Naive B cell (primary cell): ENCODE results near the gene MAN1A1. TPM values are rescaled to one million over a fixed set of nuclear protein-coding genes. Genes with fewer than 3 reads are reported as not detected.

Source experiments
- ATAC-seq, 2 donors: fragments of 150-1000 bp; cut with Tn5 transposase; 2 replicates each; pipeline ENCODE4 v1.10.0; 2021; ENCODE audit warnings: low read depth in 2 of 2, mild to moderate bottlenecking in 2 of 2, moderate library complexity in 2 of 2
- DNase-seq: peaks from one replicate; pipeline ENCODE4 v3.0.0; 2022
- H3K27ac Mint-ChIP-seq, 6 donors: one replicate each; pipeline ENCODE4 v1.8.0; 2020 to 2022; ENCODE audit warnings: mild to moderate bottlenecking in 6 of 6, mixed read lengths in 6 of 6, moderate library complexity in 5 of 6, inconsistent platforms in 2 of 6
- H3K27me3 Mint-ChIP-seq, 3 donors: one replicate each; pipeline ENCODE4 v1.8.0; 2021 to 2022; ENCODE audit warnings: mixed read lengths in 3 of 3, mild to moderate bottlenecking in 1 of 3
- H3K36me3 Mint-ChIP-seq, 2 donors: one replicate each; pipeline ENCODE4 v1.8.0; 2020 to 2022; ENCODE audit warnings: mixed read lengths in 2 of 2, inconsistent platforms in 1 of 2, mild to moderate bottlenecking in 1 of 2
- H3K4me1 Mint-ChIP-seq, 3 donors: one replicate each; pipeline ENCODE4 v1.8.0; 2020 to 2022; ENCODE audit warnings: mixed read lengths in 3 of 3, inconsistent platforms in 1 of 3, mild to moderate bottlenecking in 1 of 3, moderate library complexity in 1 of 3
- H3K4me3 Mint-ChIP-seq, 8 donors: one replicate each; pipeline ENCODE4 v1.8.0; 2020 to 2022; ENCODE audit warnings: mild to moderate bottlenecking in 8 of 8, mixed read lengths in 8 of 8, moderate library complexity in 8 of 8, inconsistent platforms in 2 of 8
- H3K9me3 Mint-ChIP-seq, 7 donors: one replicate each; pipeline ENCODE4 v1.8.0; 2020 to 2022; ENCODE audit warnings: mixed read lengths in 7 of 7, mild to moderate bottlenecking in 5 of 7, inconsistent platforms in 2 of 7, moderate library complexity in 1 of 7
- polyA plus RNA-seq, 6 donors: library from polyadenylated mRNA; unstranded; fragments of 300-500 nt; fragmentation: Illumina TruSeq; gene quantifications; one replicate each; pipeline ENCODE4 v1.2.3, GENCODE V29; 2021; ENCODE audit warnings: low read depth in 6 of 6

MAN1A1 gene
- polyA plus RNA-seq, 6 donors from 2014 or later, result 14.2 to 23.1 (median 19.0) TPM

- Mint-ChIP-seq H3K4me3 (no peak overlapping the region), H3K4me1 (peaks cover 23 to 44% (median 41%) of the 10 kb centered on the region in 3 donors), H3K36me3 (no peaks in the 10 kb centered on the region), H3K27me3 (no peaks in the 10 kb centered on the region), H3K27ac (no peak overlapping the region), H3K9me3 (no peaks in the 10 kb centered on the region)
- DNase-seq, result no peak
- ATAC-seq, result no peak
Observed at GRCh38 chr6:119317007-119317406, 32.6 kb downstream of the MAN1A1 start.

GRCh38 chr6:119314885-119315272 is 34.7 kb downstream of the MAN1A1 start:
- Mint-ChIP-seq H3K27me3 (no peaks in the 10 kb centered on the region), H3K36me3 (no peaks in the 10 kb centered on the region), H3K4me3 (peak overlapping the region in 6 of 8 donors; percentile 16 to 67 (median 56)), H3K4me1 (peaks cover 30 to 54% (median 46%) of the 10 kb centered on the region in 3 donors), H3K27ac (peak overlapping the region; percentile 9 to 91 (median 74)), H3K9me3 (no peaks in the 10 kb centered on the region)
- DNase-seq, result no peak
- ATAC-seq, result peak; percentile 61

GRCh38 chr6:119313937-119314884 is 35.4 kb downstream of the MAN1A1 start:
- Mint-ChIP-seq H3K27ac (peak overlapping the region; percentile 9 to 91 (median 74)), H3K9me3 (no peaks in the 10 kb centered on the region), H3K27me3 (no peaks in the 10 kb centered on the region), H3K36me3 (no peaks in the 10 kb centered on the region), H3K4me1 (peaks cover 30 to 54% (median 46%) of the 10 kb centered on the region in 3 donors), H3K4me3 (peak overlapping the region in 7 of 8 donors; percentile 16 to 67 (median 52))
- ATAC-seq, result peak; percentile 83 to 85
- no peak for DNase-seq

- Mint-ChIP-seq H3K4me1 (peaks cover 30 to 54% (median 46%) of the 10 kb centered on the region in 3 donors), H3K4me3 (peak overlapping the region in 1 of 8 donors; percentile 29), H3K36me3 (no peaks in the 10 kb centered on the region), H3K9me3 (no peaks in the 10 kb centered on the region), H3K27me3 (no peaks in the 10 kb centered on the region), H3K27ac (peak overlapping the region in 4 of 6 donors; percentile 3 to 76 (median 36))
- DNase-seq (no peak), ATAC-seq (no peak)
Observed at GRCh38 chr6:119312875-119313338, 36.7 kb downstream of the MAN1A1 start.

GRCh38 chr6:119312441-119312840 is 37.1 kb downstream of the MAN1A1 start:
- no peak overlapping the region for H3K4me3 Mint-ChIP-seq
- no peak for ATAC-seq
- H3K27me3 Mint-ChIP-seq, result no peaks in the 10 kb centered on the region
- no peak for DNase-seq
- H3K36me3 Mint-ChIP-seq, result no peaks in the 10 kb centered on the region
- H3K27ac Mint-ChIP-seq, result peak overlapping the region in 2 of 6 donors; percentile 16 to 55
- peaks cover 30 to 54% (median 46%) of the 10 kb centered on the region in 3 donors for H3K4me1 Mint-ChIP-seq
- no peaks in the 10 kb centered on the region for H3K9me3 Mint-ChIP-seq

GRCh38 chr6:119311514-119312142 is 37.9 kb downstream of the MAN1A1 start:
- DNase-seq (no peak), ATAC-seq (no peak)
- H3K9me3 Mint-ChIP-seq, result no peaks in the 10 kb centered on the region
- H3K4me1 Mint-ChIP-seq, result peaks cover 30 to 54% (median 46%) of the 10 kb centered on the region in 3 donors
- no peaks in the 10 kb centered on the region for H3K27me3 Mint-ChIP-seq
- H3K27ac Mint-ChIP-seq, result peak overlapping the region in 1 of 6 donors; percentile 79
- no peak overlapping the region for H3K4me3 Mint-ChIP-seq
- H3K36me3 Mint-ChIP-seq, result peaks cover 0 to 2% of the 10 kb centered on the region in 2 donors

GRCh38 chr6:119310486-119311036 is 39.0 kb downstream of the MAN1A1 start:
- no peaks in the 10 kb centered on the region for H3K27me3 Mint-ChIP-seq
- H3K4me3 Mint-ChIP-seq, result no peak overlapping the region
- ATAC-seq (no peak), DNase-seq (no peak)
- peak overlapping the region in 1 of 6 donors; percentile 70 for H3K27ac Mint-ChIP-seq
- no peaks in the 10 kb centered on the region for H3K9me3 Mint-ChIP-seq
- peaks cover 0 to 9% of the 10 kb centered on the region in 2 donors for H3K36me3 Mint-ChIP-seq
- H3K4me1 Mint-ChIP-seq, result peaks cover 30 to 46% (median 46%) of the 10 kb centered on the region in 3 donors

- Mint-ChIP-seq H3K27me3 (no peaks in the 10 kb centered on the region), H3K27ac (peak overlapping the region in 2 of 6 donors; percentile 4 to 18), H3K4me3 (no peak overlapping the region), H3K36me3 (peaks cover 0 to 13% of the 10 kb centered on the region in 2 donors), H3K4me1 (peaks cover 20 to 33% (median 32%) of the 10 kb centered on the region in 3 donors), H3K9me3 (no peaks in the 10 kb centered on the region)
- DNase-seq, result no peak
- ATAC-seq, result no peak
Observed at GRCh38 chr6:119308991-119309657, 40.4 kb downstream of the MAN1A1 start.

- no peak overlapping the region for H3K4me3 Mint-ChIP-seq
- peak overlapping the region in 1 of 6 donors; percentile 36 for H3K27ac Mint-ChIP-seq
- H3K4me1 Mint-ChIP-seq, result peaks cover 18 to 29% (median 26%) of the 10 kb centered on the region in 3 donors
- peaks cover 6 to 19% of the 10 kb centered on the region in 2 donors for H3K36me3 Mint-ChIP-seq
- no peaks in the 10 kb centered on the region for H3K27me3 Mint-ChIP-seq
- H3K9me3 Mint-ChIP-seq, result no peaks in the 10 kb centered on the region
- DNase-seq (no peak), ATAC-seq (no peak)
Observed at GRCh38 chr6:119308048-119308570, 41.5 kb downstream of the MAN1A1 start.

GRCh38 chr6:119307056-119307455 is 42.5 kb downstream of the MAN1A1 start:
- ATAC-seq (no peak), DNase-seq (no peak)
- no peaks in the 10 kb centered on the region for H3K27me3 Mint-ChIP-seq
- H3K4me3 Mint-ChIP-seq, result no peak overlapping the region
- no peak overlapping the region for H3K27ac Mint-ChIP-seq
- H3K36me3 Mint-ChIP-seq, result peaks cover 11 to 22% of the 10 kb centered on the region in 2 donors
- H3K9me3 Mint-ChIP-seq, result no peaks in the 10 kb centered on the region
- H3K4me1 Mint-ChIP-seq, result peaks cover 14 to 18% (median 16%) of the 10 kb centered on the region in 3 donors

GRCh38 chr6:119306396-119306968 is 43.1 kb downstream of the MAN1A1 start:
- H3K4me3 Mint-ChIP-seq, result no peak overlapping the region
- no peak overlapping the region for H3K27ac Mint-ChIP-seq
- H3K27me3 Mint-ChIP-seq, result no peaks in the 10 kb centered on the region
- H3K9me3 Mint-ChIP-seq, result no peaks in the 10 kb centered on the region
- peaks cover 11 to 22% of the 10 kb centered on the region in 2 donors for H3K36me3 Mint-ChIP-seq
- ATAC-seq (no peak), DNase-seq (no peak)
- peaks cover 13 to 15% (median 14%) of the 10 kb centered on the region in 3 donors for H3K4me1 Mint-ChIP-seq

GRCh38 chr6:119303164-119303887 is 46.2 kb downstream of the MAN1A1 start:
- H3K4me3 Mint-ChIP-seq, result no peak overlapping the region
- DNase-seq (no peak), ATAC-seq (no peak)
- no peaks in the 10 kb centered on the region for H3K27me3 Mint-ChIP-seq
- H3K4me1 Mint-ChIP-seq, result peaks cover 6 to 10% (median 7%) of the 10 kb centered on the region in 3 donors
- H3K9me3 Mint-ChIP-seq, result no peaks in the 10 kb centered on the region
- H3K36me3 Mint-ChIP-seq, result peaks cover 11 to 30% of the 10 kb centered on the region in 2 donors
- no peak overlapping the region for H3K27ac Mint-ChIP-seq
